Measurements from ENCODE around the gene ATF7. TPM values are rescaled to one million over a fixed set of nuclear protein-coding genes. Genes with fewer than 3 reads are reported as not detected.

The ATF7 gene
- total RNA-seq, 1 donor from 2014 or later: 42.2 TPM

DNA sequence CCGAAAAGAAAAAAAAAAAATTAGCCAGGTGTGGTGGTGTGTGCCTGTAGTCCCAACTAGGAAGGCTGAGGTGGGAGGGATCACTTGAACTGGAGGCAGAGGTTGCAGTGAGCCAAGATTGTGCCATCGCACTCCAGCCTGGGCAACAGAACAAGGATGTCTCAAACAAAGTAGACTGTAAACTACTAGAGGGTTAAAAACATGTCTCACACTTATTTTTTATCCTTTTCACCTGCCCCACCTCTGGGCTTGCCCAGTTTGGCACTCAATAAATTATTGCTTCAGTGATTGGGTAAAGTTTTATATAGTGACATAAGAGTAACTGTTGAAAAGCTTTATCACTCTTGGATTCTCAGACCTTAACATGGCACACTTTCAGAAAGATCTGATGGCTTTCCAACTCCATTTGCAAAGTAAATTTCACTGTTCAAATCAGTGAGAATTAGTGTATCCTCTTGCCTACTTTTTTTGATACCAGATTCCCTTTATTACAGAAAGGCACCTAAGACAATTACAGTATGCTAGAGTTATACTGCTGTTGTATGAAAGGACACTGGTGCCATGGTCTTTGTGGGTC is 62.6 kb downstream of the ATF7 start:
- Mint-ChIP-seq H3K9me3 (no peaks in the 10 kb centered on the region), H3K4me3 (no peak overlapping the region), H3K4me1 (ENCODE audit: unreplicated experiment) (peaks cover 5% of the 10 kb centered on the region), H3K27ac (no peak overlapping the region), H3K36me3 (no peaks in the 10 kb centered on the region), H3K27me3 (no peaks in the 10 kb centered on the region)
- DNase-seq (ENCODE audit: extremely low spot score, unreplicated experiment): no peak
- TF ChIP-seq, protein P1, sequence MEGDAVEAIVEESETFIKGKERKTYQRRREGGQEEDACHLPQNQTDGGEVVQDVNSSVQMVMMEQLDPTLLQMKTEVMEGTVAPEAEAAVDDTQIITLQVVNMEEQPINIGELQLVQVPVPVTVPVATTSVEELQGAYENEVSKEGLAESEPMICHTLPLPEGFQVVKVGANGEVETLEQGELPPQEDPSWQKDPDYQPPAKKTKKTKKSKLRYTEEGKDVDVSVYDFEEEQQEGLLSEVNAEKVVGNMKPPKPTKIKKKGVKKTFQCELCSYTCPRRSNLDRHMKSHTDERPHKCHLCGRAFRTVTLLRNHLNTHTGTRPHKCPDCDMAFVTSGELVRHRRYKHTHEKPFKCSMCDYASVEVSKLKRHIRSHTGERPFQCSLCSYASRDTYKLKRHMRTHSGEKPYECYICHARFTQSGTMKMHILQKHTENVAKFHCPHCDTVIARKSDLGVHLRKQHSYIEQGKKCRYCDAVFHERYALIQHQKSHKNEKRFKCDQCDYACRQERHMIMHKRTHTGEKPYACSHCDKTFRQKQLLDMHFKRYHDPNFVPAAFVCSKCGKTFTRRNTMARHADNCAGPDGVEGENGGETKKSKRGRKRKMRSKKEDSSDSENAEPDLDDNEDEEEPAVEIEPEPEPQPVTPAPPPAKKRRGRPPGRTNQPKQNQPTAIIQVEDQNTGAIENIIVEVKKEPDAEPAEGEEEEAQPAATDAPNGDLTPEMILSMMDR (conservative IDR thresholded peaks at IDR 0.05): no peak

DNA sequence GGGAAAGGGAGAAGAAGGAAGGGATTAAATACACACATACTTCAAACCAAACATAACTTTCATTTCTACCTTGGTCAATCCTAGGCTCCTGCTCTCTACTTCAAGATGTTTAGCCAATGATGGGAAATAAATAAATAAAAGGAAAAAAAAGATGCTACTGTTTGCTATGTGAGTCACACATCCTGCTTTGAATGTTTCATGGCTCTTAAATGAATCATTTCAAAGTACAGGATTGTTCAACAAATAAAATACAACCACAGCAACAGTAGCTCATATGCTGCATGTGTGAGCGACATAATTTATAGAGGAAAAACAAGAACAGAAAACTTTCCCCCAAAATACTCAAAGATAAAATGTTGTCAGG is 64.6 kb downstream of the ATF7 start:
- DNase-seq (ENCODE audit: extremely low spot score, unreplicated experiment): no peak
- no peaks in the 10 kb centered on the region for H3K9me3 Mint-ChIP-seq
- TF ChIP-seq, protein P1 (conservative IDR thresholded peaks at IDR 0.05): no peak
- no peaks in the 10 kb centered on the region for H3K27me3 Mint-ChIP-seq
- no peak overlapping the region for H3K4me3 Mint-ChIP-seq
- no peaks in the 10 kb centered on the region for H3K36me3 Mint-ChIP-seq
- H3K27ac Mint-ChIP-seq: peak overlapping the region; percentile 46
- no peaks in the 10 kb centered on the region for H3K4me1 Mint-ChIP-seq (ENCODE audit: unreplicated experiment)

DNA sequence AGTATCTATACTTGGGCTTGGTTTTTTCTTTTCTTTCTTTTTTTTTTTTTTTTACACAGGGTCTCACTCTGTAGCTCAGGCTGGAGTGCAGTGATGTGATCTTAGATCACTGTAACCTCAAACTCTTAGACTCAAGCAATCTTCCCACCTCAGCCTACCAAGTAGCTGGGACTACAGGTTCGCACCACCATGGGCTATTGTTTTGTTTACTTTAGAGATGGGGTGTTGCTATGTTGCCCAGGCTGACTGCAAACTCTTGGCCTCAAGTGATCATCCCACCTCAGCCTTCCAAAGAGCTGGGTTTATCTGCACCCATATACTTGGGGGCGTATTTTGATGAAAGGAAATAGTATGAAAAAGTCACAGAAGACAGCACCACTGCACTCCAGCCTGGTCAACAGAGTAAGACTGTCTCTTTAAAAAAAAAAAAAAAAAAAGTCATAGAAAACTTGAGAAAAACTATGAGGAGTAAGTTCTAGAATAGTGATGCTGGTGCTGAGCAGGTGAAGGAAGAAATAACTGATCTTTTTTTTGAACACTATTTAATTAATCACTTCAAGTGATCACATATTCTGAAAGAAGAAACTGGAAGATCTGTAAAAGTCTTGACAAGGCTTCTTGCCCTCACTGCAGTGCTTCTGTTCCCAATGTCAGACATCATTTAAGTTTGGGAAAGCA is 65.1 kb downstream of the ATF7 start:
- Mint-ChIP-seq H3K36me3 (no peaks in the 10 kb centered on the region), H3K4me1 (ENCODE audit: unreplicated experiment) (no peaks in the 10 kb centered on the region), H3K27me3 (no peaks in the 10 kb centered on the region), H3K27ac (no peak overlapping the region), H3K4me3 (no peak overlapping the region), H3K9me3 (no peaks in the 10 kb centered on the region)
- TF ChIP-seq, protein P1 (conservative IDR thresholded peaks at IDR 0.05): no peak
- no peak for DNase-seq (ENCODE audit: extremely low spot score, unreplicated experiment)

DNA sequence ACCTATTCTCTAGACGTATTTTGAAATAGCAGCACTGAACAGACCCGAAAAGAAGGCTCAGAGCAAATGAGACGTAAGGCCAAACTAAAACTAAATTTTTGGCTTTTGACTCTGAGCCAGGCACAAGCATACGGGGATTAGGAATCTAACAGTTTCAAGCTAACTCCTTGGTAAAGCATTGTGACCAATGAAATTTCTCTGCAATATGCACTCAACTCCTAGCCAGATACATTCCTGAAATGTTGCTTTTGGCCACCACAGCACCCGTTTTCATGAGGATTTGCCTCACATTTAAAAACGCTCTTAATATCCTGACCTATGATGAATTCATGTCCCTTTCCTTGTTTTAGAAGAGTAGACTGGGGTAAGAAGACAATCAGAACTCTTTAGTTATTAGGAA is 65.8 kb downstream of the ATF7 start:
- no peaks in the 10 kb centered on the region for H3K27me3 Mint-ChIP-seq
- no peaks in the 10 kb centered on the region for H3K36me3 Mint-ChIP-seq
- DNase-seq (ENCODE audit: extremely low spot score, unreplicated experiment): no peak
- H3K4me1 Mint-ChIP-seq (ENCODE audit: unreplicated experiment): no peaks in the 10 kb centered on the region
- TF ChIP-seq, protein P1 (conservative IDR thresholded peaks at IDR 0.05): no peak
- no peaks in the 10 kb centered on the region for H3K9me3 Mint-ChIP-seq
- no peak overlapping the region for H3K4me3 Mint-ChIP-seq
- no peak overlapping the region for H3K27ac Mint-ChIP-seq

DNA sequence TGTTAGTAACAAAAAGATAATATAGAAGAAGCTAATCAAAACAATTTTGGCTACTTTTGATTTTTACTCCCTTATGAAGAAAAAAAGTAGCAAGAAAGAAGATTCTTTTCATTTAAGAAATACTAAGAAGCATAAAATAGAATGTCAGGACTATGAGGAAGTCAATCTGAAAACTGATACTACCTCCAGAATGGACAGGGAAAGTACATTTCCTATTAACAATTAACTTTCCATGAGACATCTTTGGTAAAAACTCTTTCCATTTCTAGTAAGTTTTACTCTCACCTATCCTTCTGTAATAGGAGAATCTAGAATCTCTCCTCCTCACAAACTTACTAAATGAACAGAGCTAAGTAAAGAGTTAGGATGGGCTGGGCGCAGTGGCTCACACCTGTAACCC is 67.6 kb downstream of the ATF7 start:
- Mint-ChIP-seq H3K36me3 (peaks cover 2% of the 10 kb centered on the region), H3K4me3 (no peak overlapping the region), H3K27ac (no peak overlapping the region), H3K4me1 (ENCODE audit: unreplicated experiment) (peaks cover under 1% of the 10 kb centered on the region), H3K27me3 (no peaks in the 10 kb centered on the region), H3K9me3 (no peaks in the 10 kb centered on the region)
- TF ChIP-seq, protein P1 (conservative IDR thresholded peaks at IDR 0.05): no peak
- DNase-seq (ENCODE audit: extremely low spot score, unreplicated experiment): no peak
